Renal cortical epithelial cell (primary cell): ENCODE measurements around the gene MARK1. TPM values are rescaled to one million over a fixed set of nuclear protein-coding genes. Genes with fewer than 3 reads are reported as not detected.
"Not testable (repeated sequence)": the region's sequence is repeated elsewhere in the genome, so short reads cannot be mapped to it uniquely, and the experiment has no call there.

ENCODE experiments used
- DNase-seq: peaks from one replicate; pipeline ENCODE4 v3.0.0-alpha.2; 2011; ENCODE audit warnings: low read depth
- total RNA-seq: library from RNA; depleted of rRNA; stranded (reverse); fragments of >200 nt; gene quantifications from 2 replicates; pipeline ENCODE4 v1.2.3, GENCODE V29; 2014

The MARK1 gene
- total RNA-seq, 1 donor from 2014 or later: 11.5 TPM

- DNase-seq: not testable (repeated sequence)
Observed at GRCh38 chr1:220611100-220611499, 83.2 kb downstream of the MARK1 start.

DNA sequence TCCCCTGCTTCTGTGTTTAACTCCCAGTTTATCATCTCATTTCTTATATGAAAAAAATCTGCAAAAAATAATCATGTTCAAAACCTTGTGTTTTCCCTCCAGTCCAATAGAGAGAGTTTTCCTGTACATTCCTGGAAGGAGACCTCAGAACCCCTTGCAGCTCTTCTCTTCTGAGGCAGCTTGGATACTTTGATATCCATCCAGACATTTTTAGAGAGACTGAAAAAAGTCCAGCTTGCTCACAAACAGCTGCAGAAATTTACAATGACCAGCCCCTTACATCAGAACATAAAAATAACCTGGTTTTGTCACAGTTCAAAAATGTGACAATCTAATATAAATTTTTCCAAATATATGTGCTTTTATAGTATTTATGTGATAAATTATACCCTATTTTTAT, 88.9 kb downstream of the MARK1 start:
- no peak for DNase-seq

GRCh38 chr1:220628431-220628830, 100.5 kb downstream of the MARK1 start:
- no peak for DNase-seq

- peak; percentile 3 for DNase-seq
Observed at GRCh38 chr1:220631238-220631815, 103.4 kb downstream of the MARK1 start.

- no peak for DNase-seq
Observed at GRCh38 chr1:220637759-220638158, 109.8 kb downstream of the MARK1 start.

GRCh38 chr1:220642285-220642684, 114.3 kb downstream of the MARK1 start:
- no peak for DNase-seq

DNA sequence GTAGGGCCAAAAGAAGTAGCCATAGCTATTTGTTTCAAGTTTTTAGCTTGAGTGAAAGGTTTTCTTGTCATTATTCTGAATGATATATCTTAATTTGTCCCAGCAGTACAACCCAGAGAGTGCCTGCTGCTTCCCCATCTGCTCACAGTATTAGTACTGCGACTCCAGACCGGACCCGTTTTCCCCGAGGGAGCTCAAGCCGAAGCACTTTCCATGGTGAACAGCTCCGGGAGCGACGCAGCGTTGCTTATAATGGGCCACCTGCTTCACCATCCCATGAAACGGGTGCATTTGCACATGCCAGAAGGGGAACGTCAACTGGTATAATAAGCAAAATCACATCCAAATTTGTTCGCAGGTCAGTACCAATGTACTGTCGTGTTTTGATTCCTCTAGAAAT, 125.1 kb downstream of the MARK1 start:
- no peak for DNase-seq

- no peak for DNase-seq
Observed at GRCh38 chr1:220655509-220655908, 127.6 kb downstream of the MARK1 start.

DNA sequence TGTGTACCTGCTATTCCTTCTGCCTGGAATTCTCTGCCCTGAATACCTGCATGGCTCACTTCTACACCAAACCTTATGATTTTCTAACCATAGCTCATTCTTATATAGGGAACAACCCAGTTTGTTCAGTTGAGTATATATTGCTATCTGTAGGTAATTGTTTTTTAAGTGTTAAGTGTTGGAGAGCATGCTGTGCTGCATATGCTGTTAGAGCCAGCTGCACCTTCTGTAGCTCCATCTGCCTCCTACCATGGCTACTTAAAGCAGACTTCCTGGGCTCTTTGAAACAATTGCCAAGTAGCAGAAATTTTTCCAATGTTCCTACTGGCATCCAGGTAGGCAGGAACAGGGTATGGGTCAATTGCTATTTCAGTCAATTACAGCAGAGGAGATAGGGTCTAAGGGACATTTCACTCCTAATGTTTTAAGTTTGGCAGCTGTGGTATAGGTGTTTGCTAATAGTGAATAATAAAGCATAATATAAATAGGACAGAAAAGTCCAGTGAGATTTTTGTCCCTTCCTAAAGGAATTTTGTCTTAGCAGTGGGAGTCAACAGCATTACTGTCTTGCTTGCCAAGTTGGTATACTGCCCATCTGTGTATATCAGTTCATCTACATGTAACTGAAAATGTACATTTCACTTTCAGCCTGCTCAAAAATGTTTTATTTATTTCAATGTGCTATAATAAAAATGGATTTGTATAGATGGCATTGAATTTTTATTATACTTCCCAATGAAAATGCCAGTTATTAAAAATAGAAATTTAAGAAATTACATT, 128.2 kb downstream of the MARK1 start:
- no peak for DNase-seq

DNA sequence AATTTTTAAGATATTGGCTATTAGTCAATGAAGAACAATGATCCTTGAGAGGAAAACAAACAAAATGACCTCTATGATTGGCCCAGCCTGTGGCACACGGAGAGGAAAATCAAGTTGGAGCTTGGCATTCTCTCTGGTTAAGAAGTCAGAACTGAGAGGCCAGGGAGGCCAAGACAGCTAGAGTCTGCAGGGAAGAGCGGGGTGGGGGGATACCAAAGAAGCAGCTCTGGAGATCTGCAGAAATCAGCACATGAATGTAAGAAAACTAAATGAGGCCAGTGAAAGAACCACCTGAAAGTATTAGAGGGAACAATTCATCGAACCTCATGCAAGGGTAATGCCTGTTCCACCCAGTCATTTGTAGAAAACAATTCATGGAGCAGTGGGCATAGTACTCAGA, 138.4 kb downstream of the MARK1 start:
- no peak for DNase-seq

DNA sequence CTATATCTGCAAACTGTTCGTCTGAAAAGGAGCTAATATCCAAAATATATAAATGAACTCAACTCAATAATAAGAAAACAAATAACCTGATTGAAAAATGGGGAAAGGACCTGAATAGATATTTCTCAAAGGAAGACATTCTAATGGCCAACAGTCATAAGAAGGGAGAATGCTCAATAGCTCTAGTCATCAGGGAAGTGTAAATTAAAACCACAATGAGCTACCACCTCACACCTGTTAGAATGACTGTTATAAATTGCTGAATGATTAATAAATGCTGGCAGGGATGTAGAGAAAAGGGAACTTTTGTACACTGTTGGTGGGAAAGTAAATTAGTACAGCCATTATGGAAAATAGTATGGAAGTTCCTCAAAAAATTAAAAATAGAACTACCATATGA, 141.1 kb downstream of the MARK1 start:
- no peak for DNase-seq

DNA sequence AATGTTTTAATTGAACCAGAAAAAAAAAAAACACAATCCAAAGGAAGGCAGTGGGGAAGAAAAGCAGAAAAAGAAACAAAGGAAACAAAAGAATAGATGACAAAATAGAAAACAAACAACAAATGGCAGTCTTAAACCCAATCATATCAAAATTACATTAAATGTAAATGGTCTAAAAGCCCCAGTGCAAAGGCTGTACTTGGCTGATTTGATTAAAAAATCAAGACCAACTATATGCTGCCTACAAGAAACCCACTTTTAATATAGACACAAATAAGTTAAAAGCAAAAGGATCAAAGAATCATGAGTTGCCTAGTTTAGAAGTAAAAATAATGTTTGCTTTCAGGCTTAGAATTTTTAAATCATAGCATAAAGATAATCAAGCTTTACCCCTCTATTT, 142.4 kb downstream of the MARK1 start:
- DNase-seq: no peak

DNA sequence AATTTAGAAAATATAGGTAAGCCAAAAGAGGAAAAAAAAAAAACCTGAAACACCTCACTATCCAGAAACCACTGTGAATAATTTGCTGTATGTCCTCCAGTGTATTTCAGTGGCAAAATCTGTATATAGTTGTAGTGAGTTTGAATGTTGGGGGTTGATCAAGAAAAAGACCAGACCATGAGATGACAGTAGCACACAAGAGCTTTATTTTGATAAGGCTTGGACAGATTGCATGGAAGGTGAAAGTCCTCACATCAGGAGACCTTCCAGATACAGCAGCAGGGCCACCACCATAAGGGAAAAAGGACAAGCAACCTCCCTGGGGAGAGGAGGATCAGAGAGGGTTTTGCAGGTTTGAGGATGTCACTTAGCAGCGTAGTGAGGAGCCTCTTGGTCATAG, 146.0 kb downstream of the MARK1 start:
- no peak for DNase-seq

DNA sequence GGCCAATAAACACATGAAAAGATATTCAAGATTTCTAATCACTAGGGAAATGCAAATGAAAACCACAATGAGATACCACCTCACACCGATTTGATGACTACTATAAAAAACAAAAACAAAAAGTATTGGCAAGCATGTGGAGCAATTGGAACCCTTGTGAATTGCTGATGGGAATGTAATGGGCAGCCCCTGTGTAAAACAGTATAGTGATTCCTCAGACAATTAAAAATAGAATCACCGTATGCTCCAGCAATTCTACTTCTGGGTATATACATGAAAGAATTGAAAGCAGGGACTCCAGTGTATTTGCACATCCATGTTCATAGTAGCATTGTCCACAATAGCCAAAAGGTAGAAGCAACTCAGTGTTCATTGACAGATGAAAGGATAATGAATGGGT, 149.3 kb downstream of the MARK1 start:
- DNase-seq: no peak

- DNase-seq: peak; percentile 49
Observed at GRCh38 chr1:220680085-220680687, 152.2 kb downstream of the MARK1 start.

DNA sequence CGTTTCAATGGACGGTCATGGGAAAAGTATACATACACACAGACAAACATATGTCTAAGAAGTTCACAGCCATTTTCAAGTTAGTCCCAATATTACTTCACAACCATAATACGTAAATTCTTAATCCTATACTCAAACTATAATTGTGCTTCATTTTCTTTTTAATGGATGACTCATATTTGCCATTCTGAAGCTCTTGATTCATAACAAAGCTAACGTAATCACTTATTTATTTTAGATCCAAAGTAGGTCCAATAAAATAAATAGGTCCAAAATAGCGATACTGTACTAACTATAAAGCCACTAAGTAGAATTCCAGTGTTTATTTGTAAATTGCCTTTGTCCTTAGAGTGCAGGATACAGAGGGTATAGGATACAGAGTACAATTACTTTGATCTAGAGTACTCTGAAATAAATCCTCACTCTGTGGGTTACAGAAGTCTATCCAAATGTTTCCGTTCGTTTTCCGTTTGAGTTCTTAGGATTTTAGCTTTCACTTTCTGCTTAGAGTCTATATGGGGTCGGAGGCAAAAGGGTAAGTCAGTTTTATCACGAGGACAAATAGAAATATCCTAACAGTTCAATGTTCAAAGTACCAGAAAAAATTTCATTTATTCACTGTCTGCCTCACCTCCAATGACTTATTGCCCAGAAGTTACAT, 153.4 kb downstream of the MARK1 start:
- no peak for DNase-seq

DNA sequence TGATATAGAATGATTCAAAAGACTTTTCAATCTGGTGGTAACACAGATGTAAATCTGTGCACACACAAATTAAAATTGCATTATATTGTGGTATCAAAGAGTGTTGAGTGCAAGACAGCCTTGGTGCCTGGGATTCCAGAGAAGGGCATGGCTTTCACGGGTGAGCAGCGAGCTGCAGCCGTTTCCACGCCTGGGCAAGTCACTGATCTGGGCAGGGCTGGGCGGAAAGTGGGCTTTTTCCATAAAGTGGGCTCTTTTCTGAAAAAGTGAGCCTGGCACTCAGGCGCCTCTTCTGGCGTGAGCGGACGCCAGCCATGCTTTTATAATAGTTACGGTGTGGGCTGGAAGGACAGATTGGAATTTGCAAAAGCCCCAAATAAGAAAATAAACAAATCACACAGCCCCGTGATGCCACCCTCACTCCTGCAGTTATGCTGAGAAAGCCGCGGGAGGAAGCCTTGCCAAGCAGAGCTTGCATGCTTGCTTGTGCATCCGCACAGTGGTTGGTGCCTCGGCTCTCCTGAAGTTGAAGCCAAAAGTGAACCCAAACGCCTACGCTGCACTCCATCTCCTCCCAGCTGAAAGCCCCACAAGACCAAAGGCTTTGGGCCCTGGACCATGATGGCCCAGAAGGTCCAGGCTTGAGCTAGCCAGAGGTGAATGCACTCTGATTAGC, 155.1 kb downstream of the MARK1 start:
- DNase-seq: no peak

DNA sequence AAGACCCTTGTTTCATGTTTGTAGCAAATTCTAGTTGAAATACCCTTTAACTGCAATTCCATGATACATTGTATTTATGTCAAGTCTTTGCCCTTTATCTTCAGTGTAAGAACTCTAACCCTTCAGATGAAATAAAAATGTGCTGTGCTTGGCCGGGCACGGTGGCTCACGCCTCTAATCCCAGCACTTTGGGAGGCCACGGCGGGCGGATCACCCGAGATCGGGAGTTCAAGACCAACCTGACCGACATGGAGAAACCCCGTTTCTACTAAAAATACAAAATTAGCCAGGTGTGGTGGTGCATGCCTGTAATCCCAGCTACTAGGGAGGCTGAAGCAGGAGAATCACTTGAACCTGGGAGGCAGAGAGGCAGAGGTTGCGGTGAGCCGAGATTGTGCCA, 155.8 kb downstream of the MARK1 start:
- not testable (repeated sequence) for DNase-seq

GRCh38 chr1:220684890-220685289, 157.0 kb downstream of the MARK1 start:
- DNase-seq: no peak

DNA sequence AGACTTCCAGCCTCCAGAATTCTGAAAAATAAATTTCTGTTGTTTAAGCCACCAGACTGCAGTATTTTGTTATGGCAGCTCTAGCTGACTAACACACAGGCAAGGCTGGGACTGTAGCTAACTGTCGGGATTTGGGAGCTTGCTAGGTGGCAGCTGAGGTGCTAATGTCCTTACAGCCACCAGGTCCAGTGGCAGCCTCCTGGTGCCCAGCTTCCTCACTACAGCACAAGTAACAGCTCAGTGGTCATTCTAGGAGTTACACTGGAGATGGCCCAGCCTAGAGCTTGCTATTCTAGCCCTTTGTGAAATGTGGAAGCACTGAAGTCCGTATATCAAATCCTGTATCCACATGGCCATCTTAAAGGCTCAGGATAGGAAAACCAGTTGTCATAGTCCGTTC, 157.9 kb downstream of the MARK1 start:
- DNase-seq: no peak

DNA sequence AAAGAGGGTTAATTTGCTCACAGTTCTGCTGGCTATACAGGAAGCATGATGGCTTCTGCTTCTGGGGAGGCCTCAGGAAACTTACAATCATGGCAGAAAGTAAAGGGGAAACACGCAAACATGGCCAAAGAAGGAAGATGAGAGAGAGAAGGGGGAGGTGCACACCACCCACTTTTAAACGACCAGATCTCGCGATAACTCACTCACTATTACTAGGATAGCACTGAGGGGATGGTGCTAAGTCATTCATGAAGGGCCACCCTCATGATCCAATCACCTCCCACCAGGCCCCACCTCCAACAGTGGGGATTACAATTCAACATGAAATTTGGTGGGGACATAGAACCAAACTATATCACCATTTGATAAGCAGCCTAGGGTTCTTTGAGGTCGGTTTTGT, 159.9 kb downstream of the MARK1 start:
- no peak for DNase-seq

DNA sequence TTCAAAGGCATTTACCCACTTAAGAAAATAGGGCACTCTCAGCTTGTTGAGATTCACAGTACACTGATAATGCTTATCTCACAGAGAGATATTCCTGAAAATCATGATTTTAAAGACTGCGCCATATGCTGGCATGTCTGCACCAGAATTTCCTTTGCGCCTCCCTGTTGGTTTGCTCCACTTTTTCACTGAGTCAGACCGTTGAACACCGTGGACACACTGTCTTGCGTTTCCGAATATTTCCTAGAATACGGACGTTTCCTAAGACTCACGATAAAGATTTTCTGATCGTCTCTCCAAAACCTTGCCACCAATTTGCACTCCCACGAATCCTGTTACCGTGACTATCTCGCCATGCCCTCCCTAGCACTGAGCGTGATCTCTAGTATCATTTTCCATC, 161.7 kb downstream of the MARK1 start:
- DNase-seq: no peak
